GM13977 (cell line): ENCODE data around the gene MUCL3.

Experiments
- DNase-seq: peaks from one replicate; pipeline ENCODE4 v3.0.0; 2012; ENCODE audit warnings: low spot score
- in situ Hi-C: fragments of 300-500 bp; cut with MboI; formaldehyde crosslinking; loops from one replicate; pipeline ENCODE4 v1.12.0; 2022; ENCODE audit warnings: low sequenced_read_pairs, low pct_unique_long_range_greater_than_20kb, mixed read lengths, inconsistent platforms; ENCODE audit not compliant: unreplicated experiment
- TF ChIP-seq, protein P1 (sequence below): IDR thresholded peaks from 2 replicates; pipeline ENCODE4 v1.5.1; 2012; ENCODE audit warnings: mild to moderate bottlenecking, control low read depth; ENCODE audit not compliant: insufficient read depth; ENCODE audit errors: extremely low read depth, missing control alignments

Gene MUCL3, protein sequence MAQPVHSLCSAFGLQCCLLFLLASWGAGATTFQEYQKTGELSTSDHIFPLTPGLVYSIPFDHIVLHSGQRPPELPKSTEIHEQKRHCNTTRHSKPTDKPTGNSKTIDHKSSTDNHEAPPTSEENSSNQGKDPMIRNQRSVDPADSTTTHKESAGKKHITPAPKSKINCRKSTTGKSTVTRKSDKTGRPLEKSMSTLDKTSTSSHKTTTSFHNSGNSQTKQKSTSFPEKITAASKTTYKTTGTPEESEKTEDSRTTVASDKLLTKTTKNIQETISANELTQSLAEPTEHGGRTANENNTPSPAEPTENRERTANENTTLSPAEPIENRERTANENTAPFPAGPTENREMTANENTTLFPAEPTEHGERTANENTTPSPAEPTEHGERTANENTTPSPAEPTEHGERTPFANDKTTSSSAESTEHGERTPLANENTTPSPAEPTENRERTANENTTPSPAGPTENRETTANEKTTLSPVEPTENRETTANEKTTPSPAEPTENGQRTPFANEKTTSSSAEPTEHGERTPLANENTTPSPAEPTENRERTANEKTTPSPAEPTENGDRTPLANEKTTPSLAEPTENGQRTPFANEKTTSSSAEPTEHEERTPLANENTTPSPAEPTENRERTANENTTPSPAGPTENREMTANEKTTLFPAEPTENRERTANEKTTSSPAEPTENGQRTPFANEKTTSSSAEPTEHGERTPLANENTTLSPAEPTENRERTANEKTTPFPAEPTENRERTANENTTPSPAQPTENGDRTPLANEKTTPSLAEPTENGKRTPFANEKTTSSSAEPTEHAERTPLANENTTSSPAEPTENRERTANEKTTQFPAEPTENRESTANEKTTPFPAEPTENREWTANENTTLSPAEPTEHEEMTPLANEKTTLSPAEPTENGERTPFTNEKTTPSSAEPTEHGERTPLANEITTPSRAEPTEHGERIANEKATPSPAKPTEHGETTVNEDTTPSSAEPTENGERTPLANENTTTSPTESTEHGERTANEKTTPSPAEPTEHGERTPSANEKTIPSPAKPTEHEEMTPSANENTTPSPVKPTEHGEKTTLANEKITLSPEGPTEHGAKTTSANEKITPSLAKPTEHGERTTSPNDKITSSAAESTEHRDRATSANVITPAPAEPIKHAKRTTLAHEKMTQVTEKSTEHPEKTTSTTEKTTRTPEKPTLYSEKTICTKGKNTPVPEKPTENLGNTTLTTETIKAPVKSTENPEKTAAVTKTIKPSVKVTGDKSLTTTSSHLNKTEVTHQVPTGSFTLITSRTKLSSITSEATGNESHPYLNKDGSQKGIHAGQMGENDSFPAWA (N-terminal part only)

DNA sequence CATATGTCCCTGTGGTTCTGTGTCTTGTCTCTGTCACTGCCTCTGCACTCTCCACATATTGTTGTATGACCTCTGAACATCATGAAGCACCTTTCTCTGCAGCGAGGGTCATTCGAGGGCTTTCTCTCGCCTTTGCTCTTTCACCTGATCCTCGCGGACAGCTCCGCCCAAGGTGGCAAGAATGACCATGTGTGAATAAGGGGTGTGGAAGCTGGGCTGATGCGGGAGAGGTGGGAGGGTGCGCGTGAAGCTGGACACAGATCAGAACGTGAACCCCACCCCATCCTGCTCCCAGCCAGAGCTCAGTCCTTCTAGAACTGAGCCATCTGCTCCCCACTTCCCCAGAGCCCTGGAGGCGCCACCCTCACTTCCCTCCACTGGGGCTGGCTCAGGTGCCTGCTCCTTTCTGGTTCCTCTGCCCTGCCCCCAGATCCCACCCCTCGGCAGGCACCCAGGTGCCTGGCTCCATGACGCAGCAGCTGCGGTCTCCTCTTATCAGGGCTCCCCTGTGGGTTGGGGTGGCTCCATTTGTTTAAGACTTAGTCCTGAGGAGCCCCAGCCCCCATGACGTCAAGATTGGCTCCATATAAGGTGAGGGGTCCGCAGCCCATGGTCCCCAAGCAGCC, at the start of gene MUCL3:
TSS of gene MUCL3 (plus strand) at position 613 of the 626 bp plus-strand sequence. CDS start 27 bp downstream, outside the sequence.
- no peak for DNase-seq
- TF ChIP-seq, protein P1, sequence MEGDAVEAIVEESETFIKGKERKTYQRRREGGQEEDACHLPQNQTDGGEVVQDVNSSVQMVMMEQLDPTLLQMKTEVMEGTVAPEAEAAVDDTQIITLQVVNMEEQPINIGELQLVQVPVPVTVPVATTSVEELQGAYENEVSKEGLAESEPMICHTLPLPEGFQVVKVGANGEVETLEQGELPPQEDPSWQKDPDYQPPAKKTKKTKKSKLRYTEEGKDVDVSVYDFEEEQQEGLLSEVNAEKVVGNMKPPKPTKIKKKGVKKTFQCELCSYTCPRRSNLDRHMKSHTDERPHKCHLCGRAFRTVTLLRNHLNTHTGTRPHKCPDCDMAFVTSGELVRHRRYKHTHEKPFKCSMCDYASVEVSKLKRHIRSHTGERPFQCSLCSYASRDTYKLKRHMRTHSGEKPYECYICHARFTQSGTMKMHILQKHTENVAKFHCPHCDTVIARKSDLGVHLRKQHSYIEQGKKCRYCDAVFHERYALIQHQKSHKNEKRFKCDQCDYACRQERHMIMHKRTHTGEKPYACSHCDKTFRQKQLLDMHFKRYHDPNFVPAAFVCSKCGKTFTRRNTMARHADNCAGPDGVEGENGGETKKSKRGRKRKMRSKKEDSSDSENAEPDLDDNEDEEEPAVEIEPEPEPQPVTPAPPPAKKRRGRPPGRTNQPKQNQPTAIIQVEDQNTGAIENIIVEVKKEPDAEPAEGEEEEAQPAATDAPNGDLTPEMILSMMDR, result no peak
- in situ Hi-C loops, result no loop called here

DNA sequence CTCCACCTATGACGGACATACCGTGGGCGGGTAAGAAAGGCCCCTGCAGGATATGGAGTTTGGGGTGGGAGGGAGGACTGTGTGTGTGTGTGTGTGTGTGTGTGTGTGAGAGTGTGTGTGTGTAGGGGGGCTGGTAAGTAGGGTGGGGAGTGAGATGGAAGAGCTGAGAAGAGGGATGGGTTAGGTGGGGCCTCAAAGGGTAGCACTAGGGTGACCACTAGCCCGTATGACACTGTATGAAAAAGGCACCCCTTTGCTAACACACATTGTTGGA, 49.4 kb upstream of the MUCL3 start:
- TF ChIP-seq, protein P1, result no peak
- no peak for DNase-seq
- in situ Hi-C loops, result no loop called here

DNA sequence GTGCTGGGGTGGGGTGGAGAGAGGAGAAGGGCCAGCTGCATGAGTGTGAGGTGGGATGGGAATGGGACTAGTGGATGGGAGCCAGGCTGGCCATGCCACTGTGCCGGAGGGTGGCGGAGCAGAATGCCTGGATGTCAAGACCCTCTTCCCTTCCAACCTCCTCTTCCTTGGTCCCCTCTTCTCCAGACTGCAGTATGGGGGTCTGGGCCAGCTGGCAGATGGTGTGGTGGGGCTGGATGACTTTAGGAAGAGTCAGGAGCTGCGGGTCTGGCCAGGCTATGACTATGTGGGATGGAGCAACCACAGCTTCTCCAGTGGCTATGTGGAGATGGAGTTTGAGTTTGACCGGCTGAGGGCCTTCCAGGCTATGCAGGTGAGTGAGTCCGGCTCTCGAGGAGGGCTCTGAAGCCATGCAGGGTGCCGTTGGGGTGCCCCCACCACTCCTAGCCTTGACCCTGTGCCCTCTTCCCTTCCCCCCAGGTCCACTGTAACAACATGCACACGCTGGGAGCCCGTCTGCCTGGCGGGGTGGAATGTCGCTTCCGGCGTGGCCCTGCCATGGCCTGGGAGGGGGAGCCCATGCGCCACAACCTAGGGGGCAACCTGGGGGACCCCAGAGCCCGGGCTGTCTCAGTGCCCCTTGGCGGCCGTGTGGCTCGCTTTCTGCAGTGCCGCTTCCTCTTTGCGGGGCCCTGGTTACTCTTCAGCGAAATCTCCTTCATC, 48.8 kb upstream of the MUCL3 start:
- TF ChIP-seq, protein P1, result no peak
- in situ Hi-C loops, result no loop called here
- no peak for DNase-seq

DNA sequence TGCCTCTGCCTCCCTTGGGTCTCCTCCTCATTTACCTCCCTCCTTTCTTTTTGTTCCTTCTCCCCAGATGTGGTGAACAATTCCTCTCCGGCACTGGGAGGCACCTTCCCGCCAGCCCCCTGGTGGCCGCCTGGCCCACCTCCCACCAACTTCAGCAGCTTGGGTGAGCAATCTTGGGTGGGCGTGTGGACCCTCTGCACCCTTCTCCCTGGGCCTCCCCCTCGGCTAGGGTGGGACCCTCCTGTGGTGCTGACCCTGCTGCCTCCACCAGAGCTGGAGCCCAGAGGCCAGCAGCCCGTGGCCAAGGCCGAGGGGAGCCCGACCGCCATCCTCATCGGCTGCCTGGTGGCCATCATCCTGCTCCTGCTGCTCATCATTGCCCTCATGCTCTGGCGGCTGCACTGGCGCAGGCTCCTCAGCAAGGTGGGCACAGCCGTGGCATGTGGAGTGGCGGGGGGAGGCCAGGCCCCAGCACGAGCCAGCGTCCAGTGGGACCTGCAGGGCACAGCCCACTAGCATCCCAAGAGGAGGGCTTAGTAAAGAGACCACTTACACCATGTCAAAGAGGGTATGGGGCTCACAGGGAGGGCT, 47.7 kb upstream of the MUCL3 start:
- in situ Hi-C loops, result no loop called here
- TF ChIP-seq, protein P1, result no peak
- no peak for DNase-seq

DNA sequence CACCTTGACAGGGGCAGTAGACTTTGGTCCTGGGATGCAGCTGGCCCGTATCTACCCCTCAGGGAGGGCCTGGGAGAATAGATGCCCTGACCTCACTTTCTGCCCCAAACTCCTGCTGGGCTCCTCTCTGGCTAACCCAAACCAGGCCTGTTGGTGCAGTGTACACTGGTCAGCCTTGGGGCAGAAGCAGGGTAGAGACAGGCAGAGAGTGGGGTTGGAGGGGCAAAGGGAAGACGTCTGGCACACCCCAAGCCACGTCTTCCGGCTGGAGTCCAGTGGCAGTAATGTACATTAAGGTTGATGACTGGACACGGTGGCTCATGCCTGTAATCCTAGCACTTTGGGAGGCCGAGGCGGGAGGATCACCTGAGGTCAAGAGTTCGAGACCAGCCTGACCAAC, 47.1 kb upstream of the MUCL3 start:
- TF ChIP-seq, protein P1, result no peak
- no peak for DNase-seq
- in situ Hi-C loops, result no loop called here
